HG03064 (cell line): ENCODE measurements around the gene ZNF365.

ENCODE experiments used
- ATAC-seq: cut with Tn5 transposase; IDR thresholded peaks from one replicate; pipeline ENCODE4 v1.9.1; 2021; ENCODE audit warnings: low read depth; ENCODE audit not compliant: unreplicated experiment

The ZNF365 gene

DNA sequence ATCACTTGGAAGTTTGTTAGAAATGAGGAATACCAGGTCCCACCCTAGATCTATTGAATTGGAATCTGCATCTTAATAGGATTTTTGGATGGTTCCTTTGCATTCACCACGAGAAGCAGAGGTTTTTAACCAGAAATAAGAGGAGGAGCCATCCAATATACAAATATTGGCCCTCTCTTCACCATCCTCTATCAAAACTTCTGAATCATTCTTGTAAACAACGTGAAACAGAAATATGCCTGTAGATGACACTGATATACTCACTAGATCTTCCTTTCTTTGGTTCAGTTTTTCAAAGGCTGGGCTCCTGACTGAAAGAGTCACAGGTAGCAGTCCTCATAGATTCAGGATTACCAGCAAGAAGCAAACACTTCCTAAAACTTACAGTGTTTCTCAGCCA lies 39.5 kb downstream of the ZNF365 start:
- ATAC-seq = no peak

DNA sequence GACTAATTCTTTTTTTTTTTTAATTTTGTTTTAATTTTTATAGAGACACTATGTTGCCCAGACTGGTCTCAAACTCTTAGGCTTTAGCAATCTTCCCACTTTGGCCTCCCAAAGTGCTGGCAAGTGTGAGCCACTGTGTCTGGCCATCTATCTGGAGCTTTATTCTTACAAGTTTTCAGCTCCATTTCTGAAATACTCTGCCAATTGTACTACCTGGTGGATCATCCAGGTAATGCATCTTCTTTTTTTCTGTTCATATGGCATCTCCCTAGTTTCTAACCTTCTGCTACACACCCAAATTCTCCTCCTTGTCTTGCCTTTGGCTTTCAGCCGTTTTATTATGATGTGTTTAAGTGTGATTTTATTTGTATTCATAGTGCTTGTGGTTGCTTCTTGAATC lies 40.2 kb downstream of the ZNF365 start:
- no peak for ATAC-seq

DNA sequence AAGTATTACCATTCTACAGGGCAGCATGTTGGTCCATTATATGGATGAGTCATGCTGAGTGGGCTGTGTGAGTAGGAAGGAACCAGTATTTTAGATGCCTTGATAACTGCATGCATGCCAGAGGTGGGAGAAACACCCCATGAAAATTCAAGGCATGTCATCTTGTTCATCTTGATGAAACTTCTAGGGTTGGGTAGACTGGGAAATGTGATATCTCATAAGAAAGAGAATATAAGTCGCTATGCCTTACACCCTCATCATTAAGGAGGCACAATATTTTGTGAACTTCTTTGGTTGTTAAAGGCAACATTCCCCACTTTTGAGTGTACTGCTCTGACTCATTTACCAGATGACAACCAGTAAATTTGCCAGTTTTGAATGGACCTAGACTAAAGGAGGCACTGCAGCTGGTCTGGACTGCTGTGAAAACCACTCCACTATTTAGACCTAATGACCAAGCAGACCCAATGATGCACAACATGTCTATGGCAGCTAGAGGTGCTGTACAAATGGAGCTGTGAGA lies 48.0 kb downstream of the ZNF365 start:
- ATAC-seq = no peak

DNA sequence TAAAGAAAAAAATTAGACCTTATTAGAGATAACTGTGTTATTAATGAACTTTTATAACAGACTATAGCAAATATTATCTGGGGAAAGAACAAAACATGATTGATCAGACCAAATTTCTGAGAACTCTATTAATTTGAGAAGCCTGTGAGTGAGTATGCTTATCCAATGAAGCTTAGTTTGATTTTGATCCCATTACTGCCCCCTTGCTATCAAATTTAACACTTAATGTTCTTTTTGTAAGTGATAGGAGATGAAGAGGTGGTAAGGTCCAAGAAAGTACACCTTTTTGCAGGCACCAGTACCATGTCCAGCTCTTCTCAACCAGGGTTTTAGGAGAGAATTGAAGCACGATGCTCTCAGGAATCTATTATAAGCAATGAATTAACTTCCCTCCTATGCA lies 49.9 kb downstream of the ZNF365 start:
- ATAC-seq = no peak

DNA sequence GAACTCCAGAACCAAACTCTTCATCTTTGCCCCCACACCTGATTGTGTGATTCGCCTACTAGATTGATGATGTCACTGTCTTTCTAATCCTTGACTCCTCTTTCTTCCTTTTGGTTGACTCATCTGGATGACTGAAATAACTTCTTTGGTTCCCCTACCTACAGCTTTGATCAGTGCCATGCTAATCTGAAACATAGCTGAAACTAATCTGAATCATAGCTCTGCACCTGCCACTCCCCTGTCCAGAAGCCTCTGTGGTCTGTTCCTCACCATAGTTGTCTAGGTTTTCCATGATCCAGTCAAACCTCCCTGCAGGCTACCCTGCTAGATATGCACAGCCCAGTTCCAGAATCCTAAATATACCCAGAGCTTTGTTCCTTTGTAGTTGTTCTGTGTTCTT lies 51.9 kb downstream of the ZNF365 start:
- no peak for ATAC-seq

DNA sequence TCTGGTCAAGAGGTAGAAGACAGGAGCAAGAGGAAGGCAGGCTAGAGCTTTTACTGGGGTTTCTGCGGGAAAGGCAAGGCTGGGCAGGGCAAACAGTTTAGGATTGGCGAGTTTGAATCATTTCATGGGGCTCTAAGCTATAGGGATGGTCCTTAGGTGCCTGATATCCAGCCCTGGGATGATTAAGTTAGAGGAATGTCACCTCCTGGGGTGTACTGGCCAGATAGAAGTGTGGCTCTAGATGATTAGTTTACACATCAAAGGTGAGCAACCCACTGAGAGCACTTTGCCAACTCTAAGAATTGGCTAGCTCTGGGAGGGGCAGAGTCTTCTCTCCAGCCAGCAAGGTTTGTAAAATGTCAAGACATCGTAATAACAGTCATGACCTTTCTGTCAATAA lies 52.4 kb downstream of the ZNF365 start:
- ATAC-seq = no peak

DNA sequence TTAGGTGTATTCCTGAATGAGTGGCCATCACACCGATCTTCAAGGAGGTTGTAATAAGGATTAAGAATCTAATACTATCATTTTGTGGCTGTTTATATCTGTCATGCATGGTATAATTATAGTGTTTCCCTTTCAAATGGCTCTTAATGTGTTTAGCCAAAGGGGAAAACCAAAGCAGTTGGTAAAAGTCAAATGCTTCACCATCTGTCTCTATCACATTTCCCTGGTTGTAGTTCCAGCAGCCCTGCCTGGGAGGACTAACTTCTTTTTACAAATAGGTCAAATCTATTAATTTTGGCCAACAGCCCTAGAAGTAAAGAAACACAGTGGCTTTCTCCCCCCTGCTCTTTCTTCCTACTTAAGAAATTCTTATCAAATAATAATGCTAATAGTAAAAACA lies 56.7 kb downstream of the ZNF365 start:
- ATAC-seq = no peak

DNA sequence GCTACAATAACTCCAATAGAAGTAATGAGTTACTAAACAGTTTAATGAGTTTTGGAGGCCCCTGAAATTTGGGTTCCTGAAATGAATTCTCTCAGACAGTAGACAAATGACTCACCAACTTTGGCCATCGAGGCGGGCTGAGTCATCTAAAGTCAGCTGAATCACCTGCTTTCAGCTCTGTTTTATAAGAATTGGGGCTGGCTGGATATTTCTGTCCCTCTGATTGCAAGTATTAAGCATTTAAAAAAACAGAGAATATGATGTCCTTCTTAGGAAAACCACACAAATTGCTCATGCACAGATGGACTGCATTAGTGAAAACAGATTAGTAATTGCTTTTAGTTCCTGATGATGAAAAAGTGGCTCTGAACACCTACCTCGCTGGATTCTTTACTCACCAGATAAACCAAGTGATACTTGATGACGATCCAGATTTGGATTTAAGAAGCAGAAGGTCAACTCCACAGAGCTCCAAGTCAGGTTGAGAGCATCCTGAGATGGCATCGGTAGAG lies 59.1 kb downstream of the ZNF365 start:
- peak; percentile 90 for ATAC-seq

DNA sequence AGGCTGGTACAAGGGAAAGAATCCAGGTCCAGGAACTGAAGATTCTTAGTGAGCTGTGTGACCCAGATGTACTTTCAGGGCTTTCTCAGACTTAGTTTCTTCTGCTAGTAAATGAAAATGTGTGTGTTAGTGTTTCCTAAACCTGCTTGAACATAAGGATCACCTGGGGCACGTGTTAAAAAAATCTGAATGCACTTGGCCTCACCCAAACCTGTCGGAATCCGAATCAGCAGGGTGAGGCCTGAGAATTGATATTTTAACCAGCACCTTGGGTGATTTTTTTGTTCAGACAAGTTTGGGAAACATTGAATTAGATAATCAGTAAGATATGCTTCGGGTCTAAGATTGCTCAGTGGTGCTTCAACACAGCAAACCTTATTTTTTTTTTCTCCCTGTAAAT lies 59.7 kb downstream of the ZNF365 start:
- ATAC-seq = no peak

DNA sequence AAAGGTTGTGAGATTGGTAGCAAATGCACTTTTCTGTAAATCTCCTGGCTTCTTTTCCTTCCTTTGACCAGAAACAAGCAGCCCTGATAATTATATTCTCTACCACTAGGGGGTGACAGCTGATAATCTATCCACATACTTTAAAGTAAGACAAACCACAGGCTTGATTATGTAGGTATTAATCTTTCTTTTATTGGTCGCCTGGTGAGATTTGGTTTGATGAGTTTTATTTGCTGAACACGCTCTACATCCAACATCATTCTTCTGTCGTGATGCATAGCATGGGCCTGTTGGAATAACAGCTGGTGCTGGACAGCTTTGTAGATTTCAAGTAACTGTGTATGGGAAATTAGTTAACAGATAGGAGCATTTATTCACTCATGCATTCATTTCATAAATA lies 63.5 kb downstream of the ZNF365 start:
- no peak for ATAC-seq

DNA sequence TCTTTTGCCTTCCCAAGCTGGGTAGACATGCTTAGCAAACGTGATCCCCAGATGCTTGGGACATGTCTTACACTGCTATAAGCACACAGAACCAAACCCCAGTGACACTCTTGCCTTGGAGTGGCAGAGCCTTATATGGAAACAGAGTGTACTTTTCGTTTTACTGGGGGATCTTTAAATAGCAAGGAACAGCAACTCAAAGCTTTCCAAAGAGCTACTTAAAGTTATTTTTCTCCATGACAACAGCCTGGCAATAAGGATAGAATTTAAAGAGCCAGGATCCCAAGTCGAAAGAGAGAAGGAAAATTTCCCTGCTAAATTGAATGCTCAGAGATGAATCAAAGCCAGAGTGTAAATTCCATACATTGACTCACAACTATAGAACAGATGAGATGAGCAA lies 67.8 kb downstream of the ZNF365 start:
- ATAC-seq = no peak

DNA sequence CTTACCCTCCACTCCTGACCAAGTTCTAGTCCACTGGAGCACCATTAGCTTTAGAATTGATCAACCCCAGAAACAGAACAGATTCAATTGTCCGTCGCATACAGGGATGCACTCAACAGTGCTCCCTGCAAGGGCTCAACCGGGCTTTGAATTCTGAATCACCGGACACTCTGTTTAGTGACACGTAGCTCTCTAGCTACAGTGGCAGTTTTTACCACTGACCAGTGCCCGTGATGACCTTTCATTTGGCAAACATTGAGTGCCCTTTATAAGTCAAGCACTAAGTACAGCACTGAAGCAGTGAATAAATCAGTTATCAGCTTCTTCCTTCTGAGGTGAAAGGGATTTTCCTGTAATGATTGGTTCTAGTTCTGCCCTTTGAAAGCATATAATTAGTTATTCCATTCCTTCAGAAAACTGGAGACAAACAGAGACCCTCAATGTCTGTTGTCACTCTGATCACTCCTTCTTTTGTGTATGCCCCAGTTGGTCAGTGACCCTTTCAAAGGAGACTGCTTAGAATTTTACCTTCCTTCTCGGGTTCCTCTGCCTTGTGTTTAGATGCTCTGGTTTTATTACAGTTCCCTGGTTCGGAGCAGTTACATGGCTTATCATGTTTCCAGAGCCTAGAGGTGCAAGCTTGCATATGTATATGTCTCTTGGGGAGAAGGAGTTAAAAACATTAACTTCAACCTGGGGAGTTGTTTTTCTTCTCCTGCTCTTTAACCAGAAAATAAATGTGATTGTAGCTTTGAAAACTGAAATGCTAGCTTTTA lies 68.9 kb downstream of the ZNF365 start:
- ATAC-seq = no peak

DNA sequence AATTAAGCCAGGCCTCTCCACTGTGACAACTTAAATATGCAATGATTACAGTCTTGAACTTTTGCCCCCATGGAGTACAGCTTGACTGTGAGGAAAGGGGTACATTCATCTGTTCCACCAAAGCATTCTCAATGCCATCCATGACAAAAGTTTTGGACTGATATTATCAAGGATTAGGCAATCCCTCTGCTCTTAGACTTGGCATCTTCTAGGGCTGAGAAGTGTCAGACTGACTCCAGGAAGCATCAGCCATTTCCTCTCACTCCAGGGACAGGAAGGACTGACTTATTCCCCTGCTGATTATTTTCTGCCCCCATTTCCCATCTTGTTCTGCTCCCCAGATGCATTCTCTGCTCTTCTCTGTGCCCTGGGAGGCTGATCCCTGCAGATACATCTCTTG lies 69.7 kb downstream of the ZNF365 start:
- no peak for ATAC-seq

DNA sequence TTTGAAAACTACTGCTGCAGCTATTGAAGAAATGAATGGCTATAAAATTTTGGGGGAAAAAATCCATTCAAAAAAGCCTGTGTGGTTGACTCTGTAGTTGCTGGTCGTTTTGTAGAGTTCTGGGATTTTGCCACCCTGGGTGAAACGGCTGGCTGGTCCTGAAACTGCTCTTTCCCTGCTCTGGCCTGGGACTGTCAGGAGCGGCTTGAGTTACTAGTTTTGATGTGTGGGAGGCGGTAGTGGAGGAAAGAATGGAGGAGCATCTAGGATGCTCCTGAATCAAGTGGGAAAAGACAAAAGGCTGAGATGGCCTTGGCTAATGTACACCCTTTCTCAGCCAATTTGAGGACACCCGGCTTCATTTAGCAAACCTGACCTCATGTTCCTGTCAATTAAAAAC lies 72.5 kb downstream of the ZNF365 start:
- no peak for ATAC-seq

DNA sequence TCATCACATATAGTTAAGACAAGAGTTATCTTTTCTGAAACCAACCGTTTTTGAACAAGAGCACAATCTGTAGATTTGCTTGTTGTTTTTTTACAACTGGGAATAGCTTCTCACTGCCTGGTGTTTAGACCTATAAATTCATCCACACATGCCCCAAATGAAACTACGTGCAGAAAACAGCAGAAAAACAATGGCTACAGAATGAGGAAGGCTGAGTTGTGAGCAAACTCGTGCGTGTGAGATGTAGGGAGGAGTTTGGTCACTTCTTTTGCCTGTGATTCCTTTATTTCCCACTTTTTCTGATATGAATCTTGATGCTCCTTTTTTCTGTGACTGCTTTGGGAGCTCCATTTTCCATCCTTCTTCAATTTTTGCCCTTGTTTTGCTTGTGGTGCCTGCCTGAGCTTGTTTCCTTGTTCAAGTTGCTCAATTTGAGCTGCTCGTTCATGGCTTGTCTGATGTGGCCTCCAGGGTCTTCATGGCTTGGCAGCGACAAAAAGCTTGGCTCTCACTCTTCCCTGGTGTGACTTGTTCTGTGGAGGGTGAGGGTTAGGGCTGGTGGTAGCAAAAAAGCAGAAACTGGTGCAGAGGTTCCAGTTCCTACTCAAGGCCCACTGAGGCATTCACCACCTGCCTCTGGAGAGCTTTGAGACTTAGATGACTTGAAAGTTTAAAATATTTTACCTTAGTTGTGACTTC lies 76.9 kb downstream of the ZNF365 start:
- no peak for ATAC-seq

DNA sequence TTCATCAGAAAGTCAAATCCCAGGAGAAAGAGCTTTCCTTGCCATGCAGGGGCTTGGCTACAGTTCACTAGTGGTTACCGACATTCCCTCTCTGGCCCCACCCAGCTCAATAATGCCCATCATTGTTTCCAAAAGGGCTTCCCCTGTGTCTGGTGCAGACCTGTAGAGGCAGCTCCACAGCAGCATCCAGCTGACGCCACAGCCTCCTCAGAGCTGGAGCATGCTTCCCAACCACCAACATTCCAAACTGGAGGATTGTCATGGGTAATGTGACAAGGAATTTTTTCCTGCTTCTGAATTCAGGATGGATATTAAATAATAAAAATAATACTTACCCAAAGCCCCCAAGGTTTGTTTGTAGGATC lies 77.4 kb downstream of the ZNF365 start:
- no peak for ATAC-seq
